Measurements from ENCODE around the gene TEC.

- TF ChIP-seq, protein P1, sequence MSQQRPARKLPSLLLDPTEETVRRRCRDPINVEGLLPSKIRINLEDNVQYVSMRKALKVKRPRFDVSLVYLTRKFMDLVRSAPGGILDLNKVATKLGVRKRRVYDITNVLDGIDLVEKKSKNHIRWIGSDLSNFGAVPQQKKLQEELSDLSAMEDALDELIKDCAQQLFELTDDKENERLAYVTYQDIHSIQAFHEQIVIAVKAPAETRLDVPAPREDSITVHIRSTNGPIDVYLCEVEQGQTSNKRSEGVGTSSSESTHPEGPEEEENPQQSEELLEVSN (IDR thresholded peaks at IDR 0.05) = no peak
- TF ChIP-seq, protein P2, sequence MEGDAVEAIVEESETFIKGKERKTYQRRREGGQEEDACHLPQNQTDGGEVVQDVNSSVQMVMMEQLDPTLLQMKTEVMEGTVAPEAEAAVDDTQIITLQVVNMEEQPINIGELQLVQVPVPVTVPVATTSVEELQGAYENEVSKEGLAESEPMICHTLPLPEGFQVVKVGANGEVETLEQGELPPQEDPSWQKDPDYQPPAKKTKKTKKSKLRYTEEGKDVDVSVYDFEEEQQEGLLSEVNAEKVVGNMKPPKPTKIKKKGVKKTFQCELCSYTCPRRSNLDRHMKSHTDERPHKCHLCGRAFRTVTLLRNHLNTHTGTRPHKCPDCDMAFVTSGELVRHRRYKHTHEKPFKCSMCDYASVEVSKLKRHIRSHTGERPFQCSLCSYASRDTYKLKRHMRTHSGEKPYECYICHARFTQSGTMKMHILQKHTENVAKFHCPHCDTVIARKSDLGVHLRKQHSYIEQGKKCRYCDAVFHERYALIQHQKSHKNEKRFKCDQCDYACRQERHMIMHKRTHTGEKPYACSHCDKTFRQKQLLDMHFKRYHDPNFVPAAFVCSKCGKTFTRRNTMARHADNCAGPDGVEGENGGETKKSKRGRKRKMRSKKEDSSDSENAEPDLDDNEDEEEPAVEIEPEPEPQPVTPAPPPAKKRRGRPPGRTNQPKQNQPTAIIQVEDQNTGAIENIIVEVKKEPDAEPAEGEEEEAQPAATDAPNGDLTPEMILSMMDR (IDR thresholded peaks at IDR 0.05; ENCODE audit: control extremely low read depth in 1 of 3, insufficient read depth in 1 of 3, low read depth in 1 of 3, low read length in 3 of 3) = no peak
- TF ChIP-seq SP1 (IDR thresholded peaks at IDR 0.05; ENCODE audit: low read depth, low read length) (no peak), SIN3A (conservative IDR thresholded peaks at IDR 0.05 in 1 of 2, IDR thresholded peaks at IDR 0.05 in 1 of 2; ENCODE audit: low read depth in 1 of 2, low read length in 2 of 2) (no peak), MAFK (IDR thresholded peaks at IDR 0.05; ENCODE audit: low read depth, low read length) (no peak), USF2 (IDR thresholded peaks at IDR 0.05; ENCODE audit: low read length) (no peak), BCL11A (IDR thresholded peaks at IDR 0.05; ENCODE audit: low read depth in 2 of 2, low read length in 2 of 2) (no peak), EZH2 (IDR thresholded peaks at IDR 0.05; ENCODE audit: low read depth, low read length, severe bottlenecking) (no peak), POLR2A (IDR thresholded peaks at IDR 0.05; ENCODE audit: control extremely low read depth in 1 of 2, low read depth in 2 of 2, low read length in 2 of 2) (no peak), NRF1 (IDR thresholded peaks at IDR 0.05; ENCODE audit: low read depth, low read length) (no peak)
These were observed 135.6 kb downstream of the TEC start, which contains the start of gene TXK for GRCh38 chr4:48134081-48134480.

Measured in H1 (cell line).